Central memory CD4-positive, alpha-beta T cell (primary cell): ENCODE data around the gene SYPL1.
"Not testable (repeated sequence)": the region's sequence is repeated elsewhere in the genome, so short reads cannot be mapped to it uniquely, and the experiment has no call there.

ENCODE experiments used
- DNase-seq: peaks from one replicate; pipeline ENCODE4 v3.0.0; 2022
- total RNA-seq, 3 experiments: gene quantifications; one replicate each; lab custom pipeline; 2026; lab: John Stamatoyannopoulos, UW

The SYPL1 gene
- 22.4 to 47.3 (median 25.1) reads per million in 3 experiments for total RNA-seq

GRCh38 chr7:106112118-106112971, at the start of gene SYPL1:
TSS of gene SYPL1 (minus strand) at chr7:106112312. CDS start at chr7:106112208, 104 bp downstream.
- peak; percentile 92 for DNase-seq

DNA sequence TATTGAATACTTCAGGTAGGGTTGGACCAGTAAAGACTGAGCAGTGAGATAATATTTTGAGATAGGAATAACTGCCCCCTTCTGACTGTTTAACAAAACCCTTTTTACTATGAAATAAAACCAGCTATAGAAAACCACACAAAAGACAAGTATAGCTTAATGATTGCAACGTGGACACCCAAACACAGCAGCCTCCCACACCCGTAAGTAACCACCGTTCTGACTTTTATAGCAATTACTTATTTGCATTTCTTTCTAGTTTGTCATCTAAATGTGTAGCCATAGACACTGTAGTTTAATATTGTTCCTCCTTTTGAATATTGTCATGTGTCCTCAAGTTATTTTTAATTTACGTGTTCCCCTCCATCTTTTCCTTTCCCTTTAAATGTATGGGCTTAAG, 42.9 kb upstream of the SYPL1 start:
- no peak for DNase-seq

DNA sequence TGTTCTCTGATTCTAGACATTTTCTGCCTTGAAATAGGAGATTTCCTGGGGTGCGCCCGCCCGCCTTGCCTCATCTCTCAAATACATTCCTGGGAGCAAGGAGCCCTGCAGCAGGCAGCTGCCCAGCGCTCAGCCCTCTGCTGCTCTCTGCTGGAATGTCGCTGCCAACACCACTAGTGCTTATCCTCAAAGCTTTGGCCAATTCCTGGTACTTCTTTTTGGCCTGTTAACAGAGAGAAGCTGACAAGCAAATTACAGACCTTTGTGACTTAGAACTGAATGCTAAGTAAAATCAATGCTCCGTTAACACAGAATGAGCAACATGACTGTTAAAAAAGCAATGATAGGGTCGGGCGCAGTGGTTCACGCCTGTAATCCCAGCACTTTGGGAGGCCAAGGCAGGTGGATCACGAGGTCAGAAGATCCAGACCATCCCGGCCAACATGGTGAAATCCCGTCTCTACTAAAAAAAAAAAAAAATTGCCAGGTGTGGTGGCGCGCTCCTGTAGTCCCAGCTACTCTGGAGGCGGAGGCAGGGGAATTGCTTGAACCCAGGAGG, 41.9 kb upstream of the SYPL1 start:
- peak; percentile 59 for DNase-seq

DNA sequence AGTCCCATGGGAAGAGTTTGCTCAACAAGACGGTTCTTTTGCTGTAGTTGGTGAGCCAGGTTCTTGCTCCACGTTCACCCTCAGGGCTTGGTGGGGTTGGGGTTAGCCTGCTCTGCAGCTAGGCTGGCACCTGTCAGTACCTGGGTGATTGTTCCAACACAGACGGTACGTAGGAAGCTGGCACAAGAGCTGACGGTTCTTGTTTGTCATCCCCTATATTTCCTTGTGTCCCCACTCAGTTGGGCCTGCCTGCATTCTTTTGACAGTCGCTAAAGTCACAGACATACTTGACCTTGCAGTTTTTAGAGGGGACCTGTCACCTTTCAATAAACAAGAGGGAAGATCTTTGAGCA, 40.2 kb upstream of the SYPL1 start:
- no peak for DNase-seq

GRCh38 chr7:106151459-106152312, 39.6 kb upstream of the SYPL1 start:
- DNase-seq, result no peak

- DNase-seq, result no peak
Measured at GRCh38 chr7:106143711-106144337, 31.7 kb upstream of the SYPL1 start.

GRCh38 chr7:106142136-106142535, 30.0 kb upstream of the SYPL1 start:
- DNase-seq, result no peak

DNA sequence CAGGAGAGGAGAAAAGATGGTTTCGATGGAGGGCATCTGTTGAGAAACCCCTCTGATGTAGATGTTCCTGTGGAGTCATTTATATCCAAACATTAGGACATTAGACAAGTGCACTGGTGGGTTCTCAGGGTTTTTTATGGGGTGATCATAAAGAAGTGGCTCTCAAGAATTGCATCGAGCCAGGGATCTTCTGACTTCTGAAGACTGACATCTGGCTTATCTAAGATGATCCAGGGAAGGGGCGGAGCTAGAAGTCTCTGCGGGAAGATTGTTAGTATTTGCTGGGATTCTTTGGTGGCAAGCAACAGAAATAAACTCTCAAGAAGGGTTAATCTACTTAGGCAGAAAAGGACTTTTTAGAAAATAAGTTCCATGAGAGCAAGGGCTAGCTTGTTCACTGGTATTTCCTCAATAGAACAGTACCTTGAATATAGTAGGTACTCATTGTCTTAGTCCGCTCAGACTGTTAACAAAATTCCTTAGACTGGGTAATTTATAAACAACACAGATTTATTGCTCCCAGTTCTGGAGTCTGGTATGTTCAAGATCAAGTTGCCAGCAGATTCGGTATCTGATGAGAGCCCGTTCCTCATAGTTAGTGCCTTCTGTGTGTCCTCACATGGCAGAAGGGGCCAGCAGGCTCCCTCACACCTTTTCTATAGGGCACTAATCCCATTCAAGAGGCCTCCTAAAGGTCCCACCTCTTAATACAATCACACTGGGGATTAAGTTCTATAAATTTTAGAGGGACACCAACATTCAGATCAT, 28.5 kb upstream of the SYPL1 start:
- DNase-seq, result no peak

GRCh38 chr7:106139265-106140251, 27.4 kb upstream of the SYPL1 start:
- no peak for DNase-seq

- DNase-seq, result no peak
Measured at GRCh38 chr7:106138776-106139175, 26.7 kb upstream of the SYPL1 start.

GRCh38 chr7:106138181-106138580, 26.1 kb upstream of the SYPL1 start:
- DNase-seq, result not testable (repeated sequence)

DNA sequence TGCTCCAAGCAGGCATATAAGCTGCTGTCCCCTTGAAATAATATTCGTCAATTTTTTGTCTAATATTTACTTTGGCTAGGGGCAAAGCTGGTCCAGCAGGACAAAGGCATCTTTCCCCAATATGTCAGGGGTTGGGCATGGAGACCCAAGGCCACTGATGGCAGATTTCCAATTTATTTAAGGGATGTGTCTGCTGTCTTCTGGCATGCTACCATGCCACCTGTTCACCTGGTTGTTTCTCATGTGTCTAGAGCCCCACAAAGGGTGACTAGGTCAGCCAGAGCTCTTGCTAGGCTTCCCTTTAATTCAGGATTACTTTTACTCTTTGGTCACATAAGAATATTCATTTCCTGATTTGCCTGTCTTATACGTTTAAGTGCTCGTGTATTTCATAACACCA, 22.1 kb upstream of the SYPL1 start:
- no peak for DNase-seq

DNA sequence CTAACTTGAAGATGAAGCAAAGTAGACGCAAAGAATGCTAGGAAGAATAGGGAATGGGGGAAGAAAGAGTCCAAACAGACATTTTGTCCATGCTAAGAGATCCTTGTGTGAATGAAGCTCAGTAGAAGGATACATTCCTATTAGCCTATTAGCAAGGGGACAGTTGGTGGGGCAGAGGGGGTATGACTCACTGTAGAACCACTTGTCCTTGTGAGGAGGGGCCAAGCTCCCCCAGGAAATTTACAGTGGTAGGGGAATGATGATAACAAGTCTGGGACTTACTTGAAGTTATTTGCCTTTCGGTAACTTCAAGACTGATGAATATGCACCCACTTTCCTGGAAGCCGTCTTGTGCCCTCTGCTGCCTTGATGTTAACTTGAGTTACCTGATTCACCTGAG, 17.2 kb upstream of the SYPL1 start:
- no peak for DNase-seq

DNA sequence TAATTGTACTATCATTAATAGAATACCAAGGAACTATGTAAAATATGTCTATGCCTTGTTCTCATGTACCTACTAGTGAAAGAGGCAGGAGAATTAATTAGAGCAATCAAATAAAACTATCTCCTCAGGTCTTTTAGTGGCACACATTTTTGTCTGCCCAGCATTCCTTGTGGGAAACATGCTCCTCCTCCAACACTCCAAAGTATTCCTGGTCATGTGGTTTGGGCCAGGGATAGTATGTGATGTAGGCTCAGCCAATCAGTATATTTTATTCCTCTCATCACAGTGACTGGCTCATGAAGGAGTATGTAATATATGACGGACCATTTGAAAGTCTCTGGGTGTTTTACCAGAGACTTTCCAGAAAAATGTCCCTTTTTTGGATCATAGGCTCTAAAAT, 16.7 kb upstream of the SYPL1 start:
- DNase-seq, result no peak

- no peak for DNase-seq
Measured at GRCh38 chr7:106127984-106128780, 16.1 kb upstream of the SYPL1 start.

DNA sequence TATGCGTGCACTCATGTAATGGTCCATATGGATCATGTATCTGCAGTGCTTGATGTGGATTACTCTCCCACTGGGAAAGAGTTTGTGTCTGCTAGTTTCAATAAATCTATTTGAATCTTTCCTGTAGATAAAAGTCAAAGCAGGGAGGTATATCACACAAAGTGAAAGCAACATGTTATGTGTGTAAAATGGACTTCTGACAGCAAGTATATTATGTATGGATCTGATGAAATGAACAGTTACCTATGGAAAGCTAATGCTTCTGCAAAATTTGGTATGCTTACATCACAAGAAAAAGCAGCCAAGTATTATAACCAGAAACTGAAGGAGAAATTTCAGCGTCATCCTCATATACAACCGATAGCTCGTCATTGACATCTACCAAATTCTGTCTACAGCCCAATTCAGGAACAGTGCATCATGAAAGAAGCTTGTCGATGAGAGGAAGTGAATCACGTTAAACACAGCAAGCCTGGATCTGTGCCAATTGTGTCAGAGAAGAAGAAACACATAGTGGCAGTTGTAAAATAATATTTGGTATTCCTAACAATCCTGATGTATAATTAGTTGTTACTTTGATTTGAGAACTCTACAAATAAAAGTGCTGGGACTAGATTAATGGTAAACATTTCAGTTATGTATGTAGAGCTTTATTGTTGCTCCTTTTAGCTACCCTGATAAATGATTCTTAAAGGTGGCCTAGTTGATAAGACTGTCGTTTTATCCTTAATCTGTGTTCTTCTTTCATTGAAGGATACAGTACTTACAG, 14.2 kb upstream of the SYPL1 start:
- peak; percentile 40 for DNase-seq

GRCh38 chr7:106125417-106125816, 13.3 kb upstream of the SYPL1 start:
- no peak for DNase-seq

DNA sequence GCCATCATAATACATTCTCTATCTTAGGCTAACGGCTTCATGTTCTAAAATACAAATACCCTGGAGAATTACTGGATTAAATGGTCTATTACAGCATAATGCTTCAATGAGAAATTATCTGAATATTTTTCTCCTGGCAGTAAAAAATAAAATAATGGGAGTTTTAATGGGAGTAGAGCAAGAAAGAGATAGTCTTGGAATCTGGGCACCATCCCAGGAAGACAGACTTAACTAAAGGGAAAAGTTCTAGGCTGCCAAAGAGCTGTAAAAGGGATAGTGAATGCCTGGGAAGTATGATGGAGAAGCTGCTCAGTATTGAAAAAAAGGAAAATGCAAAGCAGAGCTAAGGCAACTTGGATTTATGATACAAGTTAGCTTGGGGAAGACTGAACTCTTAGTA, 12.1 kb upstream of the SYPL1 start:
- DNase-seq, result no peak

DNA sequence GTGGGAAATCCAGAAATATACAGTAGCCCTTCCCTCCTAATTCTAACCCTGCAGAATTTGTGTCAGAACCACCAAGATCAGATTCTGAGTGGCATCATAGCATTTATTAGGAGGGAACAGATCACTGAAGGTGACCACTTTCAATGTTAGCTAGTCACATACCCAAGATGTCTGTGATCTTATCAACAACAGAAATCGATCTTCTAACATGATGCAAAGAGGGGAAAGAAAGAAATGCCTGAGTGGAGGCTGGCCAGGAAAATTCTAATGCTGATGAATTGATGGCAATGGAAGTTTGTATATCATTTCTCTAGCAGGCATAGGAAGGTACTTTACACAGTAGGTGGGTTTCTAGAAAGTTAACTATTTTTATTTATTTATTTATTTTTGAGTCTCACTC, 10.6 kb upstream of the SYPL1 start:
- DNase-seq, result no peak
